Ovary (tissue), 3 donors: Measurements from ENCODE around the gene NATD1.

ENCODE experiments used
- CTCF ChIP-seq, 3 donors: fragments of 450-650 bp in 2 of 3; fragments of 200-600 bp in 1 of 3; IDR thresholded peaks; one replicate each; pipeline versions ENCODE4 v1.5.1 to v1.8.0; 2016 to 2022; ENCODE audit warnings: antibody characterized with exemption in 3 of 3, mild to moderate bottlenecking in 1 of 3
- EP300 ChIP-seq: sonication (generic); formaldehyde crosslinking; IDR thresholded peaks from one replicate; pipeline ENCODE4 v1.6.1; 2017; ENCODE audit warnings: antibody characterized with exemption
- POLR2A ChIP-seq: fragments of 450-650 bp; IDR thresholded peaks from one replicate; pipeline ENCODE4 v1.6.1; 2017; ENCODE audit warnings: antibody characterized with exemption, mild to moderate bottlenecking, moderate library complexity
- donor health status: DM: no; HTN: no; CAD: no.

- no peak for TF ChIP-seq CTCF (IDR thresholded peaks at IDR 0.05)
- no peak for TF ChIP-seq POLR2A
- TF ChIP-seq EP300, result no peak
These were observed 4.7 kb downstream of the NATD1 start for GRCh38 chr17:21248500-21248899.
